ENCODE data around the gene CX3CL1. TPM values are rescaled to one million over a fixed set of nuclear protein-coding genes. Genes with fewer than 3 reads are reported as not detected.
"Not testable (repeated sequence)": the region's sequence is repeated elsewhere in the genome, so short reads cannot be mapped to it uniquely, and the experiment has no call there.

CX3CL1 gene
- total RNA-seq, 1 experiment from 2014 or later = 1.7 TPM

DNA sequence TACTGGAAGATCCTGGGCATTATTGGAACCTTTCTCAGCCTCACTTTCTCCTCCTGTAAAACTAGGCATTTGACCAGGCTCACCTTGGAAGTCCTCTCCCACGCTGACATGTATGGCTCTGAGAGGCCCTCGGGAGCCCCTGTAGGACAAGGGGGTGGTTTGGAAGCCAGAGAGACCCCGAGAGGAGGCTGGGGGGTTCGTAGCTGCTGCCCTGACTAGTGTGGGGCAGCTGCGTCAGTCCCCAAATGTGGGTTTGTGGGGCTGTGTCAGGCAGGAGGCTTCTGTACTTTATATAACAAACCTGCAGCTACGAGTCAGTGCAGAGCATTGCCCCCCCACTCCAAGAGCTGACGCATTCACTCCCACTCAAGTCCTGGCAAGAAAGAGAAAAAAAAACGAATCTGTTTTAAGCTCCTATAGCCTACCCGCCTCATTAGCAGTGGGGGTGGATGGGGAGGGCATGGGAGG is 1.8 kb downstream of the CX3CL1 start:
- H2AFZ ChIP-seq (ENCODE audit: low read length) = no peak overlapping the region
- H4K91ac ChIP-seq (ENCODE audit: insufficient read length, low read depth, low read length) = no peak overlapping the region
- H4K20me1 ChIP-seq (ENCODE audit: control insufficient read depth, insufficient read depth, insufficient read length) = no peaks in the 10 kb centered on the region
- Mint-ChIP-seq H3K27me3 (ENCODE audit: low read depth) (peaks cover 1% of the 10 kb centered on the region; the same call in 1 of the 2 replicates), H3K4me3 (no peak overlapping the region), H3K4me1 (peaks cover 27 to 34% of the 10 kb centered on the region in 2 experiments), H3K9me3 (no peaks in the 10 kb centered on the region), H3K27ac (peak overlapping the region in 1 of 3 experiments; percentile 44; a peak in 1 of 7 replicates), H3K36me3 (ENCODE audit: insufficient read depth in 1 of 3, low read depth in 3 of 3) (no peaks in the 10 kb centered on the region)
- H3K23me2 ChIP-seq (ENCODE audit: insufficient read length, low read depth, low read length, poor library complexity, severe bottlenecking) = no peaks in the 10 kb centered on the region
- no peak overlapping the region for H3K4me2 ChIP-seq (ENCODE audit: insufficient read depth, insufficient read length, low read length)
- H3K18ac ChIP-seq (ENCODE audit: insufficient read length, low read depth, low read length) = no peak overlapping the region
- no peak overlapping the region for H3K4ac ChIP-seq (ENCODE audit: low read depth, low read length)
- H4K5ac ChIP-seq (ENCODE audit: insufficient read length, low read depth, low read length) = no peak overlapping the region
- H3K79me1 ChIP-seq (ENCODE audit: insufficient read depth, low read depth, low read length, poor library complexity, severe bottlenecking) = no peaks in the 10 kb centered on the region
- no peak for DNase-seq
- H3K27ac ChIP-seq (ENCODE audit: insufficient read length, low read depth, low read length) = no peak overlapping the region
- H3K79me2 ChIP-seq (ENCODE audit: insufficient read depth, low read length) = no peaks in the 10 kb centered on the region
- no peak overlapping the region for H2BK20ac ChIP-seq (ENCODE audit: low read depth, low read length, poor library complexity, severe bottlenecking)
- H3K56ac ChIP-seq (ENCODE audit: insufficient read length, low read depth, low read length) = no peak overlapping the region
- H3K9ac ChIP-seq (ENCODE audit: extremely low read depth, insufficient read length, low read length) = no peak overlapping the region
- no peak overlapping the region for H2BK12ac ChIP-seq (ENCODE audit: insufficient read length, low read depth, low read length)
- H3K14ac ChIP-seq (ENCODE audit: insufficient read depth, low read length) = 0 out of 2 replicates have a peak overlapping the region, but pooled peaks have one; percentile 73
- no peak overlapping the region for H3K23ac ChIP-seq (ENCODE audit: insufficient read length, low read depth, low read length)
- H3K27me3 ChIP-seq (ENCODE audit: insufficient read depth, low read length) = no peaks in the 10 kb centered on the region
- H3K9me3 ChIP-seq (ENCODE audit: control insufficient read depth, low read depth, low read length) = no peaks in the 10 kb centered on the region
- H2AK5ac ChIP-seq (ENCODE audit: insufficient read length, low read length) = no peak overlapping the region
- H3K4me1 ChIP-seq (ENCODE audit: insufficient read depth, low read length) = peaks cover 3% of the 10 kb centered on the region; the same call in 1 of the 2 replicates
- TF ChIP-seq CTCF (conservative IDR thresholded peaks at IDR 0.05) = no peak
- WGBS (ENCODE audit: extremely low coverage, insufficient read length, low lambda C conversion rate) = no CpG with 5 or more reads among the region's 9 CpGs
- no peak overlapping the region for H2BK15ac ChIP-seq (ENCODE audit: low read depth, low read length)
- no peak overlapping the region for H2BK120ac ChIP-seq (ENCODE audit: low read depth, low read length, poor library complexity, severe bottlenecking)
- no peak overlapping the region for H2BK5ac ChIP-seq (ENCODE audit: insufficient read length, low read length)
- no peak overlapping the region for H4K8ac ChIP-seq (replicated peaks; ENCODE audit: insufficient read length, low read depth, low read length)
- H3T11ph ChIP-seq (ENCODE audit: low read length) = no peak overlapping the region

GRCh38 chr16:57374925-57375465 is 2.7 kb downstream of the CX3CL1 start:
- H3K27ac Mint-ChIP-seq; H3K4ac ChIP-seq (ENCODE audit: low read depth, low read length); H2BK15ac ChIP-seq (ENCODE audit: low read depth, low read length); H3K27ac ChIP-seq (ENCODE audit: insufficient read length, low read depth, low read length); H3K9me3 Mint-ChIP-seq; H3K14ac ChIP-seq (ENCODE audit: insufficient read depth, low read length); H4K8ac ChIP-seq (replicated peaks; ENCODE audit: insufficient read length, low read depth, low read length); DNase-seq; H2BK5ac ChIP-seq (ENCODE audit: insufficient read length, low read length); H3T11ph ChIP-seq (ENCODE audit: low read length); H2AK5ac ChIP-seq (ENCODE audit: insufficient read length, low read length); H3K9ac ChIP-seq (ENCODE audit: extremely low read depth, insufficient read length, low read length); H3K4me3 Mint-ChIP-seq; H3K4me1 ChIP-seq (ENCODE audit: insufficient read depth, low read length); H2BK120ac ChIP-seq (ENCODE audit: low read depth, low read length, poor library complexity, severe bottlenecking); H4K20me1 ChIP-seq (ENCODE audit: control insufficient read depth, insufficient read depth, insufficient read length); H3K36me3 Mint-ChIP-seq (ENCODE audit: insufficient read depth in 1 of 3, low read depth in 3 of 3); H3K56ac ChIP-seq (ENCODE audit: insufficient read length, low read depth, low read length); H3K23me2 ChIP-seq (ENCODE audit: insufficient read length, low read depth, low read length, poor library complexity, severe bottlenecking); H3K18ac ChIP-seq (ENCODE audit: insufficient read length, low read depth, low read length); H3K4me2 ChIP-seq (ENCODE audit: insufficient read depth, insufficient read length, low read length); H3K79me2 ChIP-seq (ENCODE audit: insufficient read depth, low read length); H3K79me1 ChIP-seq (ENCODE audit: insufficient read depth, low read depth, low read length, poor library complexity, severe bottlenecking); H2BK20ac ChIP-seq (ENCODE audit: low read depth, low read length, poor library complexity, severe bottlenecking); H4K91ac ChIP-seq (ENCODE audit: insufficient read length, low read depth, low read length); H3K27me3 ChIP-seq (ENCODE audit: insufficient read depth, low read length); H3K9me3 ChIP-seq (ENCODE audit: control insufficient read depth, low read depth, low read length); H3K27me3 Mint-ChIP-seq (ENCODE audit: low read depth); H4K5ac ChIP-seq (ENCODE audit: insufficient read length, low read depth, low read length); H3K23ac ChIP-seq (ENCODE audit: insufficient read length, low read depth, low read length); H2BK12ac ChIP-seq (ENCODE audit: insufficient read length, low read depth, low read length); H2AFZ ChIP-seq (ENCODE audit: low read length): not testable (repeated sequence)
- no CpG with 5 or more reads among the region's 8 CpGs for WGBS (ENCODE audit: extremely low coverage, insufficient read length, low lambda C conversion rate)
- H3K4me1 Mint-ChIP-seq = peaks cover 27 to 34% of the 10 kb centered on the region in 2 experiments

Data from H9 (cell line).